Measurements from ENCODE around the gene MOG. TPM values are rescaled to one million over a fixed set of nuclear protein-coding genes. Genes with fewer than 3 reads are reported as not detected.
A peak's percentile ranks its signal among the peaks of the same experiment; 100 is the strongest.

The MOG gene
- total RNA-seq, 1 experiment from 2014 or later, result not detected

DNA sequence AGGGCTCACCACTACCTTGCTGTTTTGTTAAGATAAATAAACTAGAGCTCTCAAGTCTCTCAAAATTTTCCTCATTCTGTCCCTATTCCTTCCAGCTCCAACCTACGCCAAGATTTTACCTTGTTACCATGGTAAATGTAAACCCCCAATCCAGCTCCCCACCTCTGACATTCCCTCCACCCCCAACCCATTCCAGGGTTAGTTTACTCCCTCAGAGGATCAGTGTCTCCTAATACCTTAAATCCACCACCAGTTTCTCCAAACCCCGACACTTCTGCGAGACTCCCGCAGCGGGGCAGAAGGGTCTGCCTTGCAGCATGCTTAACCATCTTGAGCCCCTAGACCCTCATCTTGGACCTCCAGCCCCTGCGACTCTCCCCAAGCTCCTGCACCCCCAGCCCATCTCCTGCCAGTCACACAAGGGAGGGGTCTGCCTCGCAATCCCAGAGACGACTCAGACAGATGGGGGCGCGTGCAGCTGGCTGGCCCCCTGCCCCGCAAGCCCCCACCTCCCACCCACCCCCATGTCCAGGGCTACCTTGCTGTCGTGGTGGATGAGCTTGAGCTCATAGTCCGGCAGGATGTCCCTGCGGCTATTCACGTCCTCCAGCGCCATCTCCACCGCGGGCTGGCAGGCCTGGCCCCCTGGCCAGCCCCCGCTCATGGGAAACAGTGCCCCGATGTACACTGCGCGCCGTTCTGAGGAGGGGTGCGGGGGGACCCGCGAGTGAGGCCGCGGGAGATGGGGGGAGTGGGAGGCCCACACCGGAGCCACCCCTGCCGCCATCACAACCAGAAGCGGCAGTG is 29.7 kb upstream of the MOG start:
- BruUV-seq (replicated peaks), result no TSS peak
- H3K36me3 ChIP-seq (ENCODE audit: low read depth), result no peaks in the 10 kb centered on the region
- no peaks in the 10 kb centered on the region for H4K20me1 ChIP-seq (ENCODE audit: insufficient read depth)
- H3K9me2 ChIP-seq (ENCODE audit: insufficient read depth), result no peaks in the 10 kb centered on the region
- H3K27me3 ChIP-seq (ENCODE audit: insufficient read depth, low read depth), result no peaks in the 10 kb centered on the region
- H3K27ac ChIP-seq, result no peak overlapping the region
- TF ChIP-seq, protein P1, sequence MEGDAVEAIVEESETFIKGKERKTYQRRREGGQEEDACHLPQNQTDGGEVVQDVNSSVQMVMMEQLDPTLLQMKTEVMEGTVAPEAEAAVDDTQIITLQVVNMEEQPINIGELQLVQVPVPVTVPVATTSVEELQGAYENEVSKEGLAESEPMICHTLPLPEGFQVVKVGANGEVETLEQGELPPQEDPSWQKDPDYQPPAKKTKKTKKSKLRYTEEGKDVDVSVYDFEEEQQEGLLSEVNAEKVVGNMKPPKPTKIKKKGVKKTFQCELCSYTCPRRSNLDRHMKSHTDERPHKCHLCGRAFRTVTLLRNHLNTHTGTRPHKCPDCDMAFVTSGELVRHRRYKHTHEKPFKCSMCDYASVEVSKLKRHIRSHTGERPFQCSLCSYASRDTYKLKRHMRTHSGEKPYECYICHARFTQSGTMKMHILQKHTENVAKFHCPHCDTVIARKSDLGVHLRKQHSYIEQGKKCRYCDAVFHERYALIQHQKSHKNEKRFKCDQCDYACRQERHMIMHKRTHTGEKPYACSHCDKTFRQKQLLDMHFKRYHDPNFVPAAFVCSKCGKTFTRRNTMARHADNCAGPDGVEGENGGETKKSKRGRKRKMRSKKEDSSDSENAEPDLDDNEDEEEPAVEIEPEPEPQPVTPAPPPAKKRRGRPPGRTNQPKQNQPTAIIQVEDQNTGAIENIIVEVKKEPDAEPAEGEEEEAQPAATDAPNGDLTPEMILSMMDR (conservative IDR thresholded peaks at IDR 0.05), result no peak
- TF ChIP-seq EZH2 (IDR thresholded peaks at IDR 0.05; ENCODE audit: low read depth), result no peak
- H2AFZ ChIP-seq, result no peak overlapping the region
- no peak overlapping the region for H3K4me3 ChIP-seq
- no peak for DNase-seq
- CTCF ChIA-PET, result interaction anchor here (0.5 kb wide), 1 partner anchor 60 kb away, joined by 5 read pairs; no protein-coding TSS in a partner anchor
- H3K4me2 ChIP-seq, result no peak overlapping the region
- POLR2A ChIA-PET (ENCODE audit: unreplicated experiment), result no interaction called here
- intact Hi-C loops (cut with micrococcal nuclease; ENCODE audit: unreplicated experiment), result no loop called here
- H3F3A ChIP-seq (ENCODE audit: insufficient read depth, low read depth), result no peaks in the 10 kb centered on the region
- H3K9me3 ChIP-seq (ENCODE audit: insufficient read depth, low read depth), result no peaks in the 10 kb centered on the region
- no peaks in the 10 kb centered on the region; the same call in 1 of the 2 replicates for H3K4me1 ChIP-seq (replicated peaks; ENCODE audit: insufficient read depth)
- no peaks in the 10 kb centered on the region for H3K79me2 ChIP-seq (ENCODE audit: low read depth)

DNA sequence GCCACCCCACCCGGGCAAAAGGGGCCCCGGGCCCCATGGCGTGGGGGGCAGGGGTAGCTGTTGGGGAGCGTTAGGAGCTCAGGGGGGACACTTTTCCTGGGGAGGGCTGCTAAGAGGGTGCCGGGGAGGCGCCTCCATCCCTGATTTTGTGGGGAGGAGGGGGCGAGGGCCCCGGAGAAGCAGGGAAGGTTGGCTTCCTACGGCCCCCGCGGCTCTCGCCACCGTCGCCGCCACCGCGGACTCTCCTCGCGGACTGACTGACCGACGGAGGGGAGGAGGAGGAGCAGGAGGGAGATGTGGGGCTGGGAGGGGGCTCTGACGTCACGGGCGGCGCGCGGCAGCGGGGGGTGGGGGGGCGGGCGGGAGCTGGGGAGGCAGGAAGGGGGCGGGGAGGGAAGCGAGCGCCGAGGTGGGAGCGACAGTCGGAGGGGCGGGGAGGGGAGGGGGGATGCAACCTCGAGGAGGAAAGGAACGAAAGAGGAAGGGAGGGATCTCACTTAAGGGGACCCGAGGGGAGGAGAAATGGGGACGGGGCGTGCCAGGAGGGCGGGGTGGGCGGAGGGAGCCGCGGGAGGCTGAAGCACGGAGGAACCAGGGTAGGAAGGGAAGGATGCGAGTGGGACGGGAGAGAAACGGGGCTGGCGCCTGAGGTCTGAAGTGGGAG is 29.0 kb upstream of the MOG start:
- Histone ChIP-seq H3K4me2 (peak overlapping the region; percentile 74), H3F3A (ENCODE audit: insufficient read depth, low read depth) (no peaks in the 10 kb centered on the region), H3K4me3 (peak overlapping the region; percentile 42; the same call in 1 of the 2 replicates), H3K27ac (no peak overlapping the region), H3K4me1 (replicated peaks; ENCODE audit: insufficient read depth) (no peaks in the 10 kb centered on the region; the same call in 1 of the 2 replicates), H3K9me3 (ENCODE audit: insufficient read depth, low read depth) (no peaks in the 10 kb centered on the region), H3K27me3 (ENCODE audit: insufficient read depth, low read depth) (no peaks in the 10 kb centered on the region), H4K20me1 (ENCODE audit: insufficient read depth) (no peaks in the 10 kb centered on the region), H3K79me2 (ENCODE audit: low read depth) (no peaks in the 10 kb centered on the region), H3K36me3 (ENCODE audit: low read depth) (no peaks in the 10 kb centered on the region), H3K9me2 (ENCODE audit: insufficient read depth) (no peaks in the 10 kb centered on the region), H2AFZ (0 out of 2 replicates have a peak overlapping the region, but pooled peaks have one; percentile 39)
- BruUV-seq (replicated peaks), result no TSS peak
- no peak for DNase-seq
- TF ChIP-seq, protein P1 (conservative IDR thresholded peaks at IDR 0.05), result no peak
- TF ChIP-seq EZH2 (IDR thresholded peaks at IDR 0.05; ENCODE audit: low read depth), result no peak
- ChIA-PET CTCF (no interaction called here), POLR2A (ENCODE audit: unreplicated experiment) (interaction anchor here (0.7 kb wide), 1 partner anchor 1898 kb away, joined by 3 read pairs; no protein-coding TSS in a partner anchor)
- intact Hi-C loops (cut with micrococcal nuclease; ENCODE audit: unreplicated experiment), result no loop called here

DNA sequence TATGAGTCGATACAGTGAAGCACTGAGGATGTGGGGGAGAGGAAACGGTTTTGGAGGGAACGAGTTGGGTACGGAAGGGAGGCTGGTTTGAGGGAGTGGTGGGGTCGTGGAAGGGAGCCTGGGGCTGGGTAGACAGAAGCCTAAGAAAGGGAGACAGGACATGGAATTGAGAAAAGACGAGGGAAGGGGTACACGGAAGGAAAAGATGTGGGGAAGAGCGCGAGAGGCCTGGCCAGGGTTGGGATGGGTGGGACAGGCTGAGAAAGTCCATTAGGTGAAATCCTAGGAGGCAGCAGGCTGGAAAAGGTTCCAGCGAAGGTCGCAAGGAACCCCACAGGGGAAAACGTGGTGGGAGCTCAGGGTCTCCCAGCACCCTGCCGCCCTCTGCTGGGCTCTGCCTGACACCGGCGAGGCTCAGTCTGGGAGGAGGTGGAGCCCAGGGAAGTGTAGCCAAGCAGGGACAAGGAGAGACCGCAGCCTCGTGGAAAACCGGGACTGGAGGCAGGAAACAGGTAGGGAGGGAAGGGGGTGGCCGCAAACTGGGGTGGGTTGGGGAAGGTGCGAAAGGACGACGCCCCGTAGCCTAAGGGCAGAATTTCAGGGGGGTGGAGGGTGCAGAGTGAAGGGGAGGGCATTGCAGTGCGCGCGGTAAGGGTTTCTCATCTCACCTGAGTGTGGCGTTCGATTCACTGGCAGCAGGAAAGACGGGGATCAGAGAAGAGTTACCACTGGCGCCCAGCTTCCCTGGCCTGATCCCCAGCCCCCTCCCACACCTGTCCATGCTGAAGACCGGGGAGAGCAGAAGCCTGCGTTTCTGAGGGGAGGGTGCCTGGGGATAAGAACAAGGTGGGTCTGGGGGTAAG is 28.2 kb upstream of the MOG start:
- intact Hi-C loops (cut with micrococcal nuclease; ENCODE audit: unreplicated experiment), result no loop called here
- Histone ChIP-seq H3K27ac (no peak overlapping the region), H3F3A (ENCODE audit: insufficient read depth, low read depth) (peaks cover 4% of the 10 kb centered on the region; the same call in 1 of the 2 replicates), H4K20me1 (ENCODE audit: insufficient read depth) (no peaks in the 10 kb centered on the region), H3K79me2 (ENCODE audit: low read depth) (no peaks in the 10 kb centered on the region), H3K9me3 (ENCODE audit: insufficient read depth, low read depth) (no peaks in the 10 kb centered on the region), H3K4me3 (peak overlapping the region; percentile 42; the same call in 1 of the 2 replicates), H3K27me3 (ENCODE audit: insufficient read depth, low read depth) (no peaks in the 10 kb centered on the region), H3K36me3 (ENCODE audit: low read depth) (no peaks in the 10 kb centered on the region), H3K9me2 (ENCODE audit: insufficient read depth) (no peaks in the 10 kb centered on the region), H2AFZ (0 out of 2 replicates have a peak overlapping the region, but pooled peaks have one; percentile 39), H3K4me2 (peak overlapping the region; percentile 74), H3K4me1 (replicated peaks; ENCODE audit: insufficient read depth) (peaks cover 5% of the 10 kb centered on the region; the same call in 1 of the 2 replicates)
- DNase-seq, result peak in 1 of 2 experiments; percentile 61
- ChIA-PET POLR2A (ENCODE audit: unreplicated experiment) (interaction anchor here (0.7 kb wide), 1 partner anchor 1897 kb away, joined by 3 read pairs; no protein-coding TSS in a partner anchor), CTCF (no interaction called here)
- TF ChIP-seq, protein P1 (conservative IDR thresholded peaks at IDR 0.05), result peak; percentile 49; the same call in 1 of the 2 replicates
- no peak for TF ChIP-seq EZH2 (IDR thresholded peaks at IDR 0.05; ENCODE audit: low read depth)
- BruUV-seq (replicated peaks), result no TSS peak
